WERI-Rb-1 (cell line): ENCODE data around the gene HNF1A.

Source experiments
- DNase-seq: peaks from one replicate; pipeline ENCODE4 v3.0.0-alpha.2; 2020
- H3K27ac ChIP-seq: fragments of 250-450 bp; sonication (Bioruptor Pico); 2 replicates; pipeline ENCODE4 v1.5.1; 2020; ENCODE audit warnings: mild to moderate bottlenecking, moderate library complexity
- H3K27me3 ChIP-seq: fragments of 250-450 bp; sonication (Bioruptor Pico); 2 replicates; pipeline ENCODE4 v1.5.1; 2021; ENCODE audit warnings: mild to moderate bottlenecking, low read depth, moderate library complexity; ENCODE audit not compliant: insufficient read depth, severe bottlenecking
- H3K36me3 ChIP-seq: fragments of 250-450 bp; sonication (Bioruptor Pico); 2 replicates; pipeline ENCODE4 v1.5.1; 2020; ENCODE audit warnings: mild to moderate bottlenecking, moderate library complexity
- H3K4me3 ChIP-seq: 2 replicates; pipeline ENCODE4 v1.5.1; 2011; ENCODE audit warnings: low read depth, mild to moderate bottlenecking, control low read depth, low read length
- H3K9me3 ChIP-seq: fragments of 250-450 bp; sonication (Bioruptor Pico); 2 replicates; pipeline ENCODE4 v1.5.1; 2021; ENCODE audit warnings: mild to moderate bottlenecking, moderate library complexity; ENCODE audit not compliant: severe bottlenecking
- CTCF ChIP-seq: IDR thresholded peaks from 2 replicates; pipeline ENCODE4 v1.5.1; 2011; ENCODE audit warnings: low read depth, mild to moderate bottlenecking, control low read depth, inconsistent platforms, low read length

Gene HNF1A

GRCh38 chr12:120962532-120963020, 15.8 kb upstream of the HNF1A start:
- H3K36me3 ChIP-seq: no peaks in the 10 kb centered on the region
- TF ChIP-seq CTCF: no peak
- DNase-seq: no peak
- H3K4me3 ChIP-seq: no peak overlapping the region
- H3K27me3 ChIP-seq: no peaks in the 10 kb centered on the region
- no peaks in the 10 kb centered on the region for H3K9me3 ChIP-seq
- no peak overlapping the region for H3K27ac ChIP-seq

GRCh38 chr12:120964298-120964697, 14.0 kb upstream of the HNF1A start:
- H3K27ac ChIP-seq: no peak overlapping the region

GRCh38 chr12:120965534-120966091, 12.7 kb upstream of the HNF1A start:
- TF ChIP-seq CTCF: no peak
- no peaks in the 10 kb centered on the region for H3K27me3 ChIP-seq
- H3K4me3 ChIP-seq: no peak overlapping the region
- H3K27ac ChIP-seq: no peak overlapping the region
- DNase-seq: no peak
- H3K9me3 ChIP-seq: no peaks in the 10 kb centered on the region
- H3K36me3 ChIP-seq: no peaks in the 10 kb centered on the region

More at GRCh38 chr12:120964298-120964697, 14.0 kb upstream of the HNF1A start:
- no peak for TF ChIP-seq CTCF
- Histone ChIP-seq H3K27me3 (no peaks in the 10 kb centered on the region), H3K36me3 (no peaks in the 10 kb centered on the region), H3K9me3 (no peaks in the 10 kb centered on the region), H3K4me3 (no peak overlapping the region)
- no peak for DNase-seq

- H3K9me3 ChIP-seq: no peaks in the 10 kb centered on the region
- TF ChIP-seq CTCF: no peak
- no peaks in the 10 kb centered on the region for H3K36me3 ChIP-seq
- no peak for DNase-seq
- no peaks in the 10 kb centered on the region for H3K27me3 ChIP-seq
- H3K27ac ChIP-seq: no peak overlapping the region
- H3K4me3 ChIP-seq: no peak overlapping the region
These were observed 8.0 kb upstream of the HNF1A start for GRCh38 chr12:120970310-120970709.

GRCh38 chr12:120971299-120972180, 6.8 kb upstream of the HNF1A start:
- H3K4me3 ChIP-seq: no peak overlapping the region
- DNase-seq: peak; percentile 26
- TF ChIP-seq CTCF: peak; percentile 67
- H3K36me3 ChIP-seq: no peaks in the 10 kb centered on the region
- H3K27ac ChIP-seq: no peak overlapping the region
- no peaks in the 10 kb centered on the region for H3K9me3 ChIP-seq
- no peaks in the 10 kb centered on the region for H3K27me3 ChIP-seq
